Measurements from ENCODE around the gene COL9A1. TPM values are rescaled to one million over a fixed set of nuclear protein-coding genes. Genes with fewer than 3 reads are reported as not detected.

Gene COL9A1
- total RNA-seq, 1 donor from 2014 or later, result not detected

DNA sequence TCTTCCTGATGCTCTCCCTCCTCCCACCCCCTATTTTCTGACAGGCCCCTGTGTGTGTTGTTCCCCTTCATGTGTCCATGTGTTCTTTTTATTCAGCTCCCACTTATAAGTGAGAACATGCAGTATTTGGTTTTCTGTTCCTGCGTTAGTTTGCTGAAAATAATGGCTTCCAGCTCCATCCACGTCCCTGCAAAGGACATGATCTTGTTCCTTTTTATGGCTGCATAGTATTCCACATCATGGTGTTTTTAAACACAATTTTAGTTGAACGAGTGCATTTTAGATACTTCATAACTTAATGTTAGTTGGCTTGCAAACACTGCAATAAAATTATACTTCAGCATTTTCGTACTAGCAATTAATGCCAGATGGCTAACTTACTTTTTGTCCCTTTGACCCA lies 28.5 kb downstream of the COL9A1 start:
- no peaks in the 10 kb centered on the region for H3K36me3 ChIP-seq (ENCODE audit: control insufficient read depth, insufficient read depth, low read length)
- H3K4me3 ChIP-seq (ENCODE audit: low read depth, low read length), result no peak overlapping the region
- no peaks in the 10 kb centered on the region for H3K27me3 ChIP-seq (ENCODE audit: control insufficient read depth, insufficient read depth, low read length)
- DNase-seq (ENCODE audit: low read depth), result no peak
- no peak for TF ChIP-seq CTCF (IDR thresholded peaks at IDR 0.05; ENCODE audit: insufficient read depth, low read length, severe bottlenecking)
- FAIRE-seq, result no peak

DNA sequence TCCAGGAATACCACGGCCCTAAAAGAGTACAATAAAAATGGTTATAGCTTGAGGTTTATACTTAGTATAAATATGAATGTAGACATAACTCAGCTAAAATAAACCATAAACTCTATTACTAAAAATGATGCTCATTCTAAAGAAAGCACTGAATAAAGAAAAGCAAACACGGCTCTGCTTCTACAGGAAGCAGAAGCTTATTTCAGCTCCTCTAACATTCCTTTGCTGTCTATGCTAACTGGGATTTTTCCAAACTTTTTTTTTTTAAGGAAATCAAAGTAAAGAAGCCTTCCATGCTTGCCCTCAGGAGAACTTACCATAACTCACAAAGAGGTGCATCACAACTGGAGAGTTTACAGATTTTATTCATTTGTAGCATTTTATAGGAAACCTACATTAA lies 30.8 kb downstream of the COL9A1 start:
- DNase-seq (ENCODE audit: low read depth) (no peak), FAIRE-seq (no peak)
- no peak for TF ChIP-seq CTCF (IDR thresholded peaks at IDR 0.05; ENCODE audit: insufficient read depth, low read length, severe bottlenecking)
- Histone ChIP-seq H3K36me3 (ENCODE audit: control insufficient read depth, insufficient read depth, low read length) (no peaks in the 10 kb centered on the region), H3K27me3 (ENCODE audit: control insufficient read depth, insufficient read depth, low read length) (no peaks in the 10 kb centered on the region), H3K4me3 (ENCODE audit: low read depth, low read length) (no peak overlapping the region)

DNA sequence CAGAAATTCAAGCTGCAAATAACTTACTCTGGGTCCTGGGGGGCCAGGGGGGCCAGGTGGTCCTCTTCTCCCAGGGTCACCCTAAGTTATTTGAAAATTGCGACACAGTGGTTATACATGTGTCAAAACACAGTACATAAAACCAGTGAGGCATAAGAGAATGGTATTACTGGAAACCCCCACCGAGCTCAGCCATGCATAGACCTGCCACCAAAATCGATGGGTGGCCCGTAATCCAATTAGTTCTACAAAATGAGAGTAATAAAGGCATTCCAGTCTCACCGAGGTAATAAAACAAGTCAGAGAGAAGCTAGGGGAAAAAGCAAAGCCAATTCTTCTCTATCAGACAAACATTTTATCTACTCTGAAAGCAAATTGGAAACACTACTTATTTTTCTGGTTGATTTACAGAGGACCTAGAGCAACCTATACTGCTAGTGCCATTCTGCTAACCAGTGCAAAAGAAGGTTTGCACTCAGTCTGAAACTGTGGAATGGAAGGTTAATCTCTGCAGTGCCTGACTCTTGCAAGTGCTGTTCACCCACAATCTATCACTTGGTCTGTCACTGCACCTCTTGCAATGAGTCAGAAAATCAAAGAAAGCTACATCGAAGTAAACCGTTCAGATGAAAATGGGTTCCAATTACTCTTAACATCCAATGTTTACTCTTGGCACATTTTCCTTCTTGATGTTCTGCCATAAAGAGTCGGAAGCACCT lies 32.4 kb downstream of the COL9A1 start:
- no peaks in the 10 kb centered on the region for H3K27me3 ChIP-seq (ENCODE audit: control insufficient read depth, insufficient read depth, low read length)
- FAIRE-seq (no peak), DNase-seq (ENCODE audit: low read depth) (no peak)
- H3K4me3 ChIP-seq (ENCODE audit: low read depth, low read length), result no peak overlapping the region
- no peaks in the 10 kb centered on the region for H3K36me3 ChIP-seq (ENCODE audit: control insufficient read depth, insufficient read depth, low read length)
- no peak for TF ChIP-seq CTCF (IDR thresholded peaks at IDR 0.05; ENCODE audit: insufficient read depth, low read length, severe bottlenecking)

GRCh38 chr6:70266142-70266541 lies 36.7 kb downstream of the COL9A1 start:
- Histone ChIP-seq H3K36me3 (ENCODE audit: control insufficient read depth, insufficient read depth, low read length) (no peaks in the 10 kb centered on the region), H3K4me3 (ENCODE audit: low read depth, low read length) (no peak overlapping the region), H3K27me3 (ENCODE audit: control insufficient read depth, insufficient read depth, low read length) (no peaks in the 10 kb centered on the region)
- DNase-seq (ENCODE audit: low read depth), result no peak
- no peak for FAIRE-seq
- TF ChIP-seq CTCF (IDR thresholded peaks at IDR 0.05; ENCODE audit: insufficient read depth, low read length, severe bottlenecking), result no peak

DNA sequence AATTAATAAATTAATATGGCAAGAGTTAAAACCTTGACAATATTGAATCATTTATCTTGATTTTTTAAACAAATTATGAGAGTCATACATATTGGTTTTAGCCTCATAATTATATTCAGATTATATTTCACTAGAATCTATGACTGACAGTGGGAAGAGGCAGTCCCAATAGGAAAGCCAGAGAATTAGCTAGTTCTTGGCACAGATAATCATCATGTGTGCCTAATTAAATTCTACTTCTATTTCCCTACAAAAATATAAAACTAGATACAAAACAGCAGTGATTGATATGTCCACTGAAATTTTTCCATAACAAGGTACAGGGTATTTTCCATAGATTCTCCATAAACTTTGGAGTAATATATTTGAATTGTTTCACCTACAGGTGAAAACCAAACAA lies 38.6 kb downstream of the COL9A1 start:
- TF ChIP-seq CTCF (IDR thresholded peaks at IDR 0.05; ENCODE audit: insufficient read depth, low read length, severe bottlenecking), result no peak
- no peak for FAIRE-seq
- no peak for DNase-seq (ENCODE audit: low read depth)
- no peaks in the 10 kb centered on the region for H3K27me3 ChIP-seq (ENCODE audit: control insufficient read depth, insufficient read depth, low read length)
- H3K36me3 ChIP-seq (ENCODE audit: control insufficient read depth, insufficient read depth, low read length), result no peaks in the 10 kb centered on the region
- no peak overlapping the region for H3K4me3 ChIP-seq (ENCODE audit: low read depth, low read length)

DNA sequence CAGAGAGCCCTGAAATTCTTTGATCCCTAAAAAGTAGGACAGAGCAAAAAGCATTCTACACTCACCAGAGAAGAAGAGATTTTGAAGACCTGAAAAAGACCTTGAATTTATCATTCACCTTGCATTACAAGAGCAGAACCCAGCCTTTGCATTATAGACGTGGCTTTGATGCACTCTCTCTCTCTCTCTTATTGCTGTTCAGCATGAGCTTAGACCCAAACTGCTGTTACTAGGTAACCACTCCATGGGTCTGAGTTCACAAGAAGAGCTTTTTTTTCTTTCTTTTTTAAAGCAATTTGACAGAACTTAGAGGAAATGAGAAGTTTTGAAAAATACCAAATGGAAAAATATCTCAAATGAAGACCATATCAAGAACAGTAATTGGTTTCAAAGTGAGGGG lies 44.4 kb downstream of the COL9A1 start:
- Histone ChIP-seq H3K4me3 (ENCODE audit: low read depth, low read length) (no peak overlapping the region), H3K27me3 (ENCODE audit: control insufficient read depth, insufficient read depth, low read length) (no peaks in the 10 kb centered on the region), H3K36me3 (ENCODE audit: control insufficient read depth, insufficient read depth, low read length) (no peaks in the 10 kb centered on the region)
- no peak for DNase-seq (ENCODE audit: low read depth)
- no peak for TF ChIP-seq CTCF (IDR thresholded peaks at IDR 0.05; ENCODE audit: insufficient read depth, low read length, severe bottlenecking)
- FAIRE-seq, result no peak

Measured in bronchial epithelial cell (primary cell).